CD8-positive, alpha-beta memory T cell (primary cell): ENCODE results near the gene ZNF385B. TPM values are rescaled to one million over a fixed set of nuclear protein-coding genes. Genes with fewer than 3 reads are reported as not detected.

Experiments
- CTCF ChIA-PET: fragments of 350-600 bp; sonication (Branson Sonifier 250); formaldehyde crosslinking; loops from one replicate; lab custom pipeline; 2021; ENCODE audit warnings: antibody characterized with exemption; lab: Charles Lee
- POLR2A ChIA-PET: fragments of 350-600 bp; sonication (Branson Sonifier 250); formaldehyde crosslinking; loops from one replicate; lab custom pipeline; 2021; ENCODE audit warnings: antibody characterized with exemption; lab: Charles Lee
- DNase-seq, 5 donors: peaks; one replicate each; pipeline versions ENCODE4 v3.0.0 to v3.0.0-alpha.2; 2020 to 2022; ENCODE audit warnings: mixed read lengths in 1 of 5
- H3K27ac ChIP-seq: one replicate; pipeline ENCODE4 v1.7.0; 2013; ENCODE audit warnings: low read depth, mild to moderate bottlenecking, low read length, moderate library complexity
- H3K27me3 ChIP-seq: 2 replicates; pipeline ENCODE4 v1.7.0; 2013; ENCODE audit warnings: low read length, mild to moderate bottlenecking; ENCODE audit not compliant: insufficient read depth, poor library complexity, severe bottlenecking
- H3K36me3 ChIP-seq: 2 replicates; pipeline ENCODE4 v1.7.0; 2013; ENCODE audit warnings: mild to moderate bottlenecking, low read length, moderate library complexity; ENCODE audit not compliant: insufficient read depth
- H3K4me1 ChIP-seq: 2 replicates; pipeline ENCODE4 v1.7.0; 2013; ENCODE audit warnings: mild to moderate bottlenecking, low read length, moderate library complexity; ENCODE audit not compliant: insufficient read depth
- H3K4me3 ChIP-seq: 2 replicates; pipeline ENCODE4 v1.7.0; 2013; ENCODE audit warnings: mild to moderate bottlenecking, low read length
- H3K9me3 ChIP-seq: 2 replicates; pipeline ENCODE4 v1.7.0; 2013; ENCODE audit warnings: mild to moderate bottlenecking, low read length
- H3K27ac Mint-ChIP-seq, 8 donors: one replicate each; pipeline ENCODE4 v1.8.0; 2020 to 2021; ENCODE audit warnings: mixed read lengths in 8 of 8, mild to moderate bottlenecking in 6 of 8, inconsistent platforms in 3 of 8, moderate library complexity in 3 of 8
- H3K27me3 Mint-ChIP-seq, 2 donors: one replicate each; pipeline ENCODE4 v1.8.0; 2020 to 2021; ENCODE audit warnings: mixed read lengths in 2 of 2, mild to moderate bottlenecking in 1 of 2, moderate library complexity in 1 of 2
- H3K36me3 Mint-ChIP-seq, 3 donors: one replicate each; pipeline ENCODE4 v1.8.0; 2020 to 2021; ENCODE audit warnings: mixed read lengths in 3 of 3, inconsistent platforms in 1 of 3, mild to moderate bottlenecking in 1 of 3
- H3K4me1 Mint-ChIP-seq, 3 donors: one replicate each; pipeline ENCODE4 v1.8.0; 2020 to 2021; ENCODE audit warnings: mixed read lengths in 3 of 3, inconsistent platforms in 1 of 3, mild to moderate bottlenecking in 1 of 3
- H3K4me3 Mint-ChIP-seq, 7 donors: one replicate each; pipeline ENCODE4 v1.8.0; 2020 to 2021; ENCODE audit warnings: mixed read lengths in 7 of 7, mild to moderate bottlenecking in 6 of 7, moderate library complexity in 4 of 7, inconsistent platforms in 2 of 7
- H3K9me3 Mint-ChIP-seq, 5 donors: one replicate each; pipeline ENCODE4 v1.8.0; 2020 to 2022; ENCODE audit warnings: mixed read lengths in 5 of 5, mild to moderate bottlenecking in 3 of 5, moderate library complexity in 2 of 5, inconsistent platforms in 1 of 5
- polyA plus RNA-seq: library from polyadenylated mRNA; unstranded; fragments of 300-500 nt; fragmentation: Illumina TruSeq; gene quantifications from one replicate; pipeline ENCODE4 v1.2.3, GENCODE V29; 2021
- total RNA-seq, 2 experiments: library from RNA; stranded (reverse); gene quantifications; one replicate each; pipeline ENCODE4 v1.2.3, GENCODE V29; 2021

ZNF385B gene
- total and polyA plus RNA-seq, 3 experiments from 2014 or later, result not detected

GRCh38 chr2:179809606-179810005 lies 51.8 kb downstream of the ZNF385B start:
- no peaks in the 10 kb centered on the region for H3K36me3 Mint-ChIP-seq
- POLR2A ChIA-PET, result no interaction called here
- H3K4me3 Mint-ChIP-seq, result no peak overlapping the region
- Histone ChIP-seq H3K27ac (no peak overlapping the region), H3K9me3 (no peaks in the 10 kb centered on the region), H3K4me1 (no peaks in the 10 kb centered on the region), H3K36me3 (no peaks in the 10 kb centered on the region), H3K4me3 (no peak overlapping the region), H3K27me3 (no peaks in the 10 kb centered on the region)
- H3K4me1 Mint-ChIP-seq, result no peaks in the 10 kb centered on the region
- no peak overlapping the region for H3K27ac Mint-ChIP-seq
- CTCF ChIA-PET, result no interaction called here
- peaks cover 0 to 2% of the 10 kb centered on the region in 2 donors for H3K27me3 Mint-ChIP-seq
- peaks cover 0 to 7% (median 0%) of the 10 kb centered on the region in 5 donors for H3K9me3 Mint-ChIP-seq
- no peak for DNase-seq

DNA sequence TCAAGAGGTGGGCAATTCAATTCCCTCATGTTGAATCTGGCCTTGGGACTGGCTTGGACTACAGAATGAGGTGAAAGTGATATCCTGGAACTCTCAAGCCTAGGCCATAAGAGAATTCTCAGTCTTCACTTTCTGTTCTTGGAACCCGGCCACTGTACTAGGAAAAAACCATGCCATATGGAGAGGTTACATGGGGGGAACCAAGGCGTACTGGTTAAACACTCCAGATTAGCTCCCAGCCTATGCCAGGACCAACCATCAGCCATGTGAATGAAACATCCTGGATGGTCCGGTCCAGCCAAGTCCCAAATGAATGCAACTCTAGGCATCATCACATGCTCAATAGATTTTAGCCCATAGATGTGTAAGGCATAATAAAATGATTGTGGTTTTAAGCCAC lies 56.4 kb downstream of the ZNF385B start:
- Histone ChIP-seq H3K4me1 (no peaks in the 10 kb centered on the region), H3K9me3 (no peaks in the 10 kb centered on the region), H3K27me3 (no peaks in the 10 kb centered on the region), H3K27ac (no peak overlapping the region), H3K4me3 (no peak overlapping the region), H3K36me3 (no peaks in the 10 kb centered on the region)
- Mint-ChIP-seq H3K4me3 (no peak overlapping the region), H3K27ac (no peak overlapping the region), H3K9me3 (peaks cover 0 to 5% (median 0%) of the 10 kb centered on the region in 5 donors), H3K27me3 (peaks cover 0 to 2% of the 10 kb centered on the region in 2 donors), H3K4me1 (no peaks in the 10 kb centered on the region), H3K36me3 (no peaks in the 10 kb centered on the region)
- DNase-seq, result no peak
- POLR2A ChIA-PET, result no interaction called here
- CTCF ChIA-PET, result no interaction called here

DNA sequence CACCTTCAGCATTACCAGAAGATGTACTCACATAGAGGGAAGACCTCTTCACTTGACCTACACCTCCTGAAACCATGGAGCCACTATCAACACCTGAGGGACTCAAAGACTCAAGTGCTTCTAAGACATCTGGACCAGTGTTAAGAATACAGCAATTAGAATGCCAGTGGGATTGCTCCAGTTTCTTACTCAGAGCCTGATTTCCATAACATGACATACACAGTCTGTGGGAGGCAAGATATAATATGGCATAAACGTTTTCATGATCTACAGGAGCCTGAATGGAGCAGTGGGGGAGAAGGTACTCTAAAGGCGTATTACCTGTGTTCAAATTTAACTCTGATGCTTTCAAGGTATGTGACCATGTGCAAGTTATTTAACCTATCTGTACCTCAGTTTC lies 57.2 kb downstream of the ZNF385B start:
- POLR2A ChIA-PET, result no interaction called here
- Histone ChIP-seq H3K27me3 (no peaks in the 10 kb centered on the region), H3K27ac (no peak overlapping the region), H3K36me3 (no peaks in the 10 kb centered on the region), H3K9me3 (no peaks in the 10 kb centered on the region), H3K4me3 (no peak overlapping the region), H3K4me1 (no peaks in the 10 kb centered on the region)
- Mint-ChIP-seq H3K4me3 (no peak overlapping the region), H3K27me3 (peaks cover 0 to 2% of the 10 kb centered on the region in 2 donors), H3K27ac (no peak overlapping the region), H3K4me1 (no peaks in the 10 kb centered on the region), H3K9me3 (peaks cover 0 to 5% (median 0%) of the 10 kb centered on the region in 5 donors), H3K36me3 (no peaks in the 10 kb centered on the region)
- CTCF ChIA-PET, result no interaction called here
- DNase-seq, result no peak

DNA sequence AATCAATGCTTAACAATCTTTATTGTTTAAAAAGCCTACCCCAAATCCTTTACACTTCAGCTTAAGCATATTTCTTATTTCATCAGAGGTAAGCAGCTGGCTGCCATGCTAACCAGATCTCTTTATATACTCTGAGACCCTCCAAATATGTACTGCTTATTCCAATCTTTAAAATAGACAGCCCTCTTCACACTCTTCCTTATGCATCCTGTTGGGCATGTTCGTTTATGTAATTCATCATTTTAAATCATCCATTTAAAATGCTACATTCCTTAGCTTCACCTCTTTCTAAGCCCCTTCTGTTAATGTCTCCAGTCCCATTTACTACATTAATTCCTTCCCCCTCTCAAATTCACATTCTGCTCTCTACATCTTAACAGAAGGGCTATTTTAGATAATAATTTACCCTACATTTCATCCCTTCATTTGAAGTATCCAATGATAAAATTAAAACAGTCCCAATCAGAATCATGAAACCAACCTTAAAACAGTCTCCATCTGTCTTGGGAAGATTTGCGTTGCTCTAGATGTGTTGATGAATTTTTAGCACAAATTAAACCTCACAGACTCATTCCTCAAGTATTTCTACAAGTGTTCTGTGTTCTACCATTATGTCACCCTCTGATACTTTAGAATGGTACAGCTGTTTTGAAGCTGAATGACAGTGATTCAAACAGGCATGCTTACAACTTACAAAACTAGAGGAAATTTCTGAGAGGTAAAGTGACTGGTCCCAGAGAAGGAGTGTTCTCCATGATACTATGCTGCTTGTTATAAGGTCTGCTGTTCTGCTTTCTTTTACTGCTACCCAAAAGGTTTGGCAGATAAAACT lies 59.1 kb downstream of the ZNF385B start:
- H3K36me3 Mint-ChIP-seq, result no peaks in the 10 kb centered on the region
- POLR2A ChIA-PET, result no interaction called here

GRCh38 chr2:179800776-179801175 lies 60.6 kb downstream of the ZNF385B start:
- H3K36me3 ChIP-seq, result no peaks in the 10 kb centered on the region
- no peak for DNase-seq
- H3K4me1 Mint-ChIP-seq, result no peaks in the 10 kb centered on the region
- POLR2A ChIA-PET, result no interaction called here
- H3K4me1 ChIP-seq, result no peaks in the 10 kb centered on the region
- H3K9me3 ChIP-seq, result no peaks in the 10 kb centered on the region
- H3K27me3 Mint-ChIP-seq, result no peaks in the 10 kb centered on the region
- peaks cover 0 to 5% (median 0%) of the 10 kb centered on the region in 5 donors for H3K9me3 Mint-ChIP-seq
- H3K27ac ChIP-seq, result no peak overlapping the region
- no peak overlapping the region for H3K4me3 Mint-ChIP-seq
- no peak overlapping the region for H3K27ac Mint-ChIP-seq
- H3K27me3 ChIP-seq, result no peaks in the 10 kb centered on the region
- no peak overlapping the region for H3K4me3 ChIP-seq
- CTCF ChIA-PET, result no interaction called here
- H3K36me3 Mint-ChIP-seq, result no peaks in the 10 kb centered on the region

More for the DNA sequence above, 59.1 kb downstream of the ZNF385B start:
- no peaks in the 10 kb centered on the region for H3K4me1 ChIP-seq
- no peaks in the 10 kb centered on the region for H3K27me3 ChIP-seq
- H3K27ac ChIP-seq, result no peak overlapping the region
- H3K9me3 ChIP-seq, result no peaks in the 10 kb centered on the region
- H3K4me1 Mint-ChIP-seq, result no peaks in the 10 kb centered on the region
- no peaks in the 10 kb centered on the region for H3K27me3 Mint-ChIP-seq
- H3K9me3 Mint-ChIP-seq, result peaks cover 0 to 5% (median 0%) of the 10 kb centered on the region in 5 donors
- DNase-seq, result no peak
- no peak overlapping the region for H3K4me3 Mint-ChIP-seq
- no peak overlapping the region for H3K4me3 ChIP-seq
- H3K36me3 ChIP-seq, result no peaks in the 10 kb centered on the region
- H3K27ac Mint-ChIP-seq, result no peak overlapping the region
- CTCF ChIA-PET, result no interaction called here

GRCh38 chr2:179796213-179797007 lies 65.0 kb downstream of the ZNF385B start:
- POLR2A ChIA-PET, result no interaction called here
- H3K9me3 ChIP-seq, result no peaks in the 10 kb centered on the region
- Mint-ChIP-seq H3K27me3 (no peaks in the 10 kb centered on the region), H3K36me3 (no peaks in the 10 kb centered on the region), H3K9me3 (no peaks in the 10 kb centered on the region), H3K27ac (no peak overlapping the region), H3K4me1 (no peaks in the 10 kb centered on the region), H3K4me3 (no peak overlapping the region)
- no peaks in the 10 kb centered on the region for H3K27me3 ChIP-seq
- no peak overlapping the region for H3K27ac ChIP-seq
- no peak for DNase-seq
- no peaks in the 10 kb centered on the region for H3K4me1 ChIP-seq
- CTCF ChIA-PET, result no interaction called here
- no peaks in the 10 kb centered on the region for H3K36me3 ChIP-seq
- no peak overlapping the region for H3K4me3 ChIP-seq

GRCh38 chr2:179793902-179794301 lies 67.5 kb downstream of the ZNF385B start:
- Histone ChIP-seq H3K9me3 (no peaks in the 10 kb centered on the region), H3K27ac (no peak overlapping the region), H3K4me3 (no peak overlapping the region), H3K36me3 (no peaks in the 10 kb centered on the region), H3K4me1 (no peaks in the 10 kb centered on the region), H3K27me3 (no peaks in the 10 kb centered on the region)
- no peaks in the 10 kb centered on the region for H3K27me3 Mint-ChIP-seq
- no peaks in the 10 kb centered on the region for H3K36me3 Mint-ChIP-seq
- POLR2A ChIA-PET, result no interaction called here
- H3K27ac Mint-ChIP-seq, result no peak overlapping the region
- DNase-seq, result no peak
- H3K4me3 Mint-ChIP-seq, result no peak overlapping the region
- no peaks in the 10 kb centered on the region for H3K9me3 Mint-ChIP-seq
- H3K4me1 Mint-ChIP-seq, result no peaks in the 10 kb centered on the region
- CTCF ChIA-PET, result no interaction called here

- no peaks in the 10 kb centered on the region for H3K9me3 Mint-ChIP-seq
- no peaks in the 10 kb centered on the region for H3K36me3 ChIP-seq
- H3K36me3 Mint-ChIP-seq, result no peaks in the 10 kb centered on the region
- no peak overlapping the region for H3K27ac Mint-ChIP-seq
- CTCF ChIA-PET, result no interaction called here
- DNase-seq, result no peak
- no peaks in the 10 kb centered on the region for H3K27me3 ChIP-seq
- no peak overlapping the region for H3K4me3 Mint-ChIP-seq
- no peaks in the 10 kb centered on the region for H3K4me1 ChIP-seq
- POLR2A ChIA-PET, result no interaction called here
- H3K27ac ChIP-seq, result no peak overlapping the region
- no peak overlapping the region for H3K4me3 ChIP-seq
- H3K4me1 Mint-ChIP-seq, result no peaks in the 10 kb centered on the region
- no peaks in the 10 kb centered on the region for H3K9me3 ChIP-seq
- no peaks in the 10 kb centered on the region for H3K27me3 Mint-ChIP-seq
These were observed 68.2 kb downstream of the ZNF385B start for GRCh38 chr2:179793238-179793637.
